Measurements from ENCODE around the gene RAB13.

DNA sequence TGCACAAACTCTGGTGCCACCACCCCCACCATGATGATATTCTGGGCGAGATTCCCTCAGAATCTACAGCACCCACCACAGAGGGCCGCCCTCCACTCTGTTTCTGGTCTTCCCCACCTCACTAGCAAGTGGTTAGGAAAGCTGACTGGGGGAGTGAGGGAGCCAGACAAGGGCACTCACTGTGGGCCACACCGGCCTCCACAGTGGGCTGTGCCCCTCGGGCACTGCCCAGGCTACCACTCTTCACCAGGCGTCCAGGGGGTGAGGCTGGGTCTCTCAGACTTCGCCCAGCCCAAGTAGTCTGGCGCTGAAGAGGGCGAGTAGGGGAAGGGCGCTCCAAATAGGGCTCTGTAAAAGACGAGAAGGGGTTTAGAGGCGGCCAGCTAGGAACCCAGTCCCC lies 52.2 kb downstream of the RAB13 start:
- TF ChIP-seq, protein P1, sequence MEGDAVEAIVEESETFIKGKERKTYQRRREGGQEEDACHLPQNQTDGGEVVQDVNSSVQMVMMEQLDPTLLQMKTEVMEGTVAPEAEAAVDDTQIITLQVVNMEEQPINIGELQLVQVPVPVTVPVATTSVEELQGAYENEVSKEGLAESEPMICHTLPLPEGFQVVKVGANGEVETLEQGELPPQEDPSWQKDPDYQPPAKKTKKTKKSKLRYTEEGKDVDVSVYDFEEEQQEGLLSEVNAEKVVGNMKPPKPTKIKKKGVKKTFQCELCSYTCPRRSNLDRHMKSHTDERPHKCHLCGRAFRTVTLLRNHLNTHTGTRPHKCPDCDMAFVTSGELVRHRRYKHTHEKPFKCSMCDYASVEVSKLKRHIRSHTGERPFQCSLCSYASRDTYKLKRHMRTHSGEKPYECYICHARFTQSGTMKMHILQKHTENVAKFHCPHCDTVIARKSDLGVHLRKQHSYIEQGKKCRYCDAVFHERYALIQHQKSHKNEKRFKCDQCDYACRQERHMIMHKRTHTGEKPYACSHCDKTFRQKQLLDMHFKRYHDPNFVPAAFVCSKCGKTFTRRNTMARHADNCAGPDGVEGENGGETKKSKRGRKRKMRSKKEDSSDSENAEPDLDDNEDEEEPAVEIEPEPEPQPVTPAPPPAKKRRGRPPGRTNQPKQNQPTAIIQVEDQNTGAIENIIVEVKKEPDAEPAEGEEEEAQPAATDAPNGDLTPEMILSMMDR (conservative IDR thresholded peaks at IDR 0.05) = no peak
- TF ChIP-seq EZH2 (IDR thresholded peaks at IDR 0.05; ENCODE audit: low read depth) = no peak
